Endothelial cell of umbilical vein (primary cell): ENCODE data around the gene THSD4. TPM values are rescaled to one million over a fixed set of nuclear protein-coding genes. Genes with fewer than 3 reads are reported as not detected.

ENCODE experiments used
- BruUV-seq: library from RNA; stranded (reverse); fragments of 400-500 nt; replicated peaks from 2 replicates; lab custom pipeline; 2021; lab: Mats Ljungman, UMichigan
- CTCF ChIA-PET: fragments of 300-600, 350-600 bp; sonication (Branson Sonifier 250); formaldehyde crosslinking; loops from one replicate; lab custom pipeline; 2021; ENCODE audit warnings: antibody characterized with exemption, inconsistent platforms; lab: Charles Lee
- POLR2A ChIA-PET: fragments of 300-600, 350-600 bp; sonication (Branson Sonifier 250); formaldehyde crosslinking; loops from one replicate; lab custom pipeline; 2021; ENCODE audit warnings: antibody characterized with exemption, inconsistent platforms; lab: Charles Lee
- DNase-seq: peaks from one replicate; pipeline ENCODE4 v3.0.0-alpha.2; 2011; ENCODE audit warnings: low read depth, low spot score
- FAIRE-seq: peaks from 2 replicates; lab custom pipeline; 2011; peaks lifted over from hg19 to GRCh38; lab: Jason Lieb, UNC
- H2AFZ ChIP-seq: 2 replicates; pipeline ENCODE4 v1.6.0; 2012; ENCODE audit warnings: low read depth, low read length, control low read depth, inconsistent platforms
- H3K27ac ChIP-seq: 2 replicates; pipeline ENCODE4 v1.5.1; 2011; ENCODE audit warnings: low read depth, mild to moderate bottlenecking, control low read depth, low read length, moderate library complexity; ENCODE audit not compliant: insufficient read depth
- H3K27me3 ChIP-seq, 2 experiments: 2 replicates each; pipeline versions ENCODE4 v1.6.0 to v1.6.1; 2011; ENCODE audit warnings: low read length in 2 of 2, mixed read lengths in 1 of 2; ENCODE audit not compliant: control insufficient read depth in 2 of 2, insufficient read depth in 2 of 2
- H3K36me3 ChIP-seq, 2 experiments: 2 replicates in 1 of 2; 3 replicates in 1 of 2; pipeline ENCODE4 v1.5.1; 2011; ENCODE audit warnings: low read length in 2 of 2, mild to moderate bottlenecking in 1 of 2, moderate library complexity in 1 of 2; ENCODE audit not compliant: control insufficient read depth in 2 of 2, insufficient read depth in 2 of 2; ENCODE audit errors: extremely low read depth in 1 of 2
- H3K4me1 ChIP-seq: 3 replicates; pipeline ENCODE4 v1.5.1; 2011; ENCODE audit warnings: mild to moderate bottlenecking, low read length; ENCODE audit not compliant: control insufficient read depth, insufficient read depth; ENCODE audit errors: extremely low read depth
- H3K4me2 ChIP-seq: 2 replicates; pipeline ENCODE4 v1.6.1; 2011; ENCODE audit warnings: low read length, control low read depth, mixed read lengths; ENCODE audit not compliant: insufficient read depth
- H3K4me3 ChIP-seq, 3 experiments: fragments of 200-600 bp in 1 of 3; sonication (generic), shearing (Covaris generic) in 1 of 3; replicated peaks in 1 of 3; 2 replicates each; pipeline ENCODE4 v1.5.1; 2011 to 2016; ENCODE audit warnings: control low read depth in 3 of 3, low read length in 3 of 3, mild to moderate bottlenecking in 2 of 3, inconsistent platforms in 1 of 3, low read depth in 1 of 3, moderate library complexity in 1 of 3; ENCODE audit not compliant: insufficient read depth in 1 of 3
- H3K79me2 ChIP-seq: 2 replicates; pipeline ENCODE4 v1.6.0; 2012; ENCODE audit warnings: low read length, inconsistent platforms; ENCODE audit not compliant: control insufficient read depth, insufficient read depth
- H3K9ac ChIP-seq: replicated peaks from 2 replicates; pipeline ENCODE3; 2011; ENCODE audit warnings: low read length, control low read depth; ENCODE audit not compliant: insufficient read depth; ENCODE audit errors: extremely low read depth
- H3K9me1 ChIP-seq: replicated peaks from 3 replicates; pipeline ENCODE4 v1.6.0; 2011; ENCODE audit warnings: mild to moderate bottlenecking, low read length; ENCODE audit not compliant: control insufficient read depth, insufficient read depth; ENCODE audit errors: extremely low read depth
- H3K9me3 ChIP-seq: replicated peaks from 2 replicates; pipeline ENCODE4 v1.5.1; 2012; ENCODE audit warnings: low read length, inconsistent platforms; ENCODE audit not compliant: control insufficient read depth, insufficient read depth
- H4K20me1 ChIP-seq: replicated peaks from 2 replicates; pipeline ENCODE3; 2011; ENCODE audit warnings: mild to moderate bottlenecking, low read length; ENCODE audit not compliant: control insufficient read depth, insufficient read depth; ENCODE audit errors: extremely low read depth
- EZH2 ChIP-seq: IDR thresholded peaks from 2 replicates; pipeline ENCODE4 v1.6.1; 2012; ENCODE audit warnings: borderline replicate concordance, low read depth, mild to moderate bottlenecking, moderate library complexity, low read length, inconsistent platforms; ENCODE audit not compliant: severe bottlenecking
- FOS ChIP-seq: IDR thresholded peaks from 2 replicates; pipeline ENCODE4 v1.6.1; 2011; ENCODE audit warnings: mild to moderate bottlenecking, low read length, moderate library complexity, borderline replicate concordance; ENCODE audit not compliant: insufficient read depth
- GATA2 ChIP-seq: IDR thresholded peaks from 2 replicates; pipeline ENCODE4 v1.7.0; 2011; ENCODE audit warnings: low read depth, mild to moderate bottlenecking, moderate library complexity, mixed read lengths, low read length; ENCODE audit not compliant: insufficient read length, insufficient read depth
- JUN ChIP-seq: IDR thresholded peaks from 2 replicates; pipeline ENCODE4 v1.6.1; 2011; ENCODE audit warnings: borderline replicate concordance, low read depth; ENCODE audit not compliant: insufficient read length, insufficient read depth
- MAX ChIP-seq: IDR thresholded peaks from 2 replicates; pipeline ENCODE4 v1.6.1; 2011; ENCODE audit not compliant: insufficient read depth, insufficient read length
- MYC ChIP-seq: IDR thresholded peaks from one replicate; pipeline ENCODE4 v1.6.1; 2011; ENCODE audit warnings: mild to moderate bottlenecking, low read depth, low read length
- POLR2A ChIP-seq: IDR thresholded peaks from 2 replicates; pipeline ENCODE4 v1.6.1; 2012; ENCODE audit warnings: low read depth, mild to moderate bottlenecking, control low read depth, low read length
- POLR2AphosphoS5 ChIP-seq: IDR thresholded peaks from 2 replicates; pipeline ENCODE4 v1.6.1; 2012; ENCODE audit warnings: low read depth, mild to moderate bottlenecking, control low read depth, low read length, moderate library complexity; ENCODE audit not compliant: insufficient read depth
- dilution Hi-C: fragments of 300-500 bp; cut with MboI; formaldehyde crosslinking; loops from one replicate; pipeline ENCODE4 v1.15.0; 2019; ENCODE audit warnings: low sequenced_read_pairs; ENCODE audit not compliant: extremely low pct_ligation_motif_present
- intact Hi-C: fragments of 100-400 bp; cut with micrococcal nuclease; formaldehyde crosslinking; loops from one replicate; pipeline ENCODE4 v1.10.0; 2022
- polyA plus RNA-seq, 4 experiments: library from polyadenylated mRNA; depleted of rRNA in 3 of 4; stranded (reverse) in 3 of 4; unstranded in 1 of 4; fragments of >200 nt; gene quantifications; 2 replicates each; pipeline versions ENCODE4 v1.2.1 to v1.2.3, GENCODE V29; 2011 to 2012; ENCODE audit warnings: missing spikeins in 1 of 4
- total RNA-seq: library from RNA; stranded (reverse); gene quantifications from 2 replicates; pipeline ENCODE4 v1.2.3, GENCODE V29; 2021

The THSD4 gene
- total and polyA plus RNA-seq, 2 donors (not counting 3 experiments of a cell fraction or from before 2014, with no cell fraction given) = 9.9 to 25.4 TPM

GRCh38 chr15:71748293-71748718 lies 633.0 kb downstream of the THSD4 start:
- H3K36me3 ChIP-seq = no peaks in the 10 kb centered on the region
- TF ChIP-seq EZH2 (no peak), MAX (no peak), FOS (no peak), JUN (no peak), GATA2 (no peak), POLR2AphosphoS5 (no peak)
- H3K9me1 ChIP-seq = no peaks in the 10 kb centered on the region
- dilution Hi-C loops (no loop called here), intact Hi-C loops (no loop called here)
- DNase-seq (no peak), FAIRE-seq (no peak)
- H3K4me1 ChIP-seq = peaks cover 38% of the 10 kb centered on the region
- no peak overlapping the region for H3K4me2 ChIP-seq
- no peaks in the 10 kb centered on the region for H3K79me2 ChIP-seq
- no peak overlapping the region for H3K4me3 ChIP-seq
- H3K9me3 ChIP-seq = no peaks in the 10 kb centered on the region
- H3K27me3 ChIP-seq = no peaks in the 10 kb centered on the region
- BruUV-seq = no TSS peak
- no peak overlapping the region for H3K9ac ChIP-seq
- H2AFZ ChIP-seq = no peak overlapping the region
- POLR2A ChIA-PET = no interaction called here
- H4K20me1 ChIP-seq = no peaks in the 10 kb centered on the region
- CTCF ChIA-PET = interaction anchor here (0.9 kb wide), 1 partner anchor 408 kb away, joined by 5 read pairs; no protein-coding TSS in a partner anchor
- H3K27ac ChIP-seq = peak overlapping the region; percentile 83

- dilution Hi-C loops (no loop called here), intact Hi-C loops (no loop called here)
- Histone ChIP-seq H3K36me3 (no peaks in the 10 kb centered on the region), H3K9me3 (no peaks in the 10 kb centered on the region), H4K20me1 (no peaks in the 10 kb centered on the region), H2AFZ (no peak overlapping the region), H3K27me3 (no peaks in the 10 kb centered on the region), H3K27ac (no peak overlapping the region), H3K9me1 (no peaks in the 10 kb centered on the region), H3K79me2 (no peaks in the 10 kb centered on the region), H3K4me2 (no peak overlapping the region), H3K9ac (no peak overlapping the region), H3K4me1 (peaks cover 44% of the 10 kb centered on the region), H3K4me3 (no peak overlapping the region)
- ChIA-PET POLR2A (no interaction called here), CTCF (interaction anchor here (5.4 to 6.1 kb wide), 2 partner anchors 55 to 408 kb away, joined by 91 to 235 read pairs; no protein-coding TSS in a partner anchor)
- no TSS peak for BruUV-seq
- no peak for TF ChIP-seq GATA2
- no peak for TF ChIP-seq MYC
- no peak for TF ChIP-seq POLR2AphosphoS5
- TF ChIP-seq POLR2A = no peak
- no peak for TF ChIP-seq EZH2
- TF ChIP-seq FOS = no peak
- no peak for DNase-seq
- FAIRE-seq = no peak
Measured at GRCh38 chr15:71749500-71749899, 634.2 kb downstream of the THSD4 start.
